ENCODE measurements around the gene BOC. TPM values are rescaled to one million over a fixed set of nuclear protein-coding genes. Genes with fewer than 3 reads are reported as not detected.

Gene BOC, protein sequence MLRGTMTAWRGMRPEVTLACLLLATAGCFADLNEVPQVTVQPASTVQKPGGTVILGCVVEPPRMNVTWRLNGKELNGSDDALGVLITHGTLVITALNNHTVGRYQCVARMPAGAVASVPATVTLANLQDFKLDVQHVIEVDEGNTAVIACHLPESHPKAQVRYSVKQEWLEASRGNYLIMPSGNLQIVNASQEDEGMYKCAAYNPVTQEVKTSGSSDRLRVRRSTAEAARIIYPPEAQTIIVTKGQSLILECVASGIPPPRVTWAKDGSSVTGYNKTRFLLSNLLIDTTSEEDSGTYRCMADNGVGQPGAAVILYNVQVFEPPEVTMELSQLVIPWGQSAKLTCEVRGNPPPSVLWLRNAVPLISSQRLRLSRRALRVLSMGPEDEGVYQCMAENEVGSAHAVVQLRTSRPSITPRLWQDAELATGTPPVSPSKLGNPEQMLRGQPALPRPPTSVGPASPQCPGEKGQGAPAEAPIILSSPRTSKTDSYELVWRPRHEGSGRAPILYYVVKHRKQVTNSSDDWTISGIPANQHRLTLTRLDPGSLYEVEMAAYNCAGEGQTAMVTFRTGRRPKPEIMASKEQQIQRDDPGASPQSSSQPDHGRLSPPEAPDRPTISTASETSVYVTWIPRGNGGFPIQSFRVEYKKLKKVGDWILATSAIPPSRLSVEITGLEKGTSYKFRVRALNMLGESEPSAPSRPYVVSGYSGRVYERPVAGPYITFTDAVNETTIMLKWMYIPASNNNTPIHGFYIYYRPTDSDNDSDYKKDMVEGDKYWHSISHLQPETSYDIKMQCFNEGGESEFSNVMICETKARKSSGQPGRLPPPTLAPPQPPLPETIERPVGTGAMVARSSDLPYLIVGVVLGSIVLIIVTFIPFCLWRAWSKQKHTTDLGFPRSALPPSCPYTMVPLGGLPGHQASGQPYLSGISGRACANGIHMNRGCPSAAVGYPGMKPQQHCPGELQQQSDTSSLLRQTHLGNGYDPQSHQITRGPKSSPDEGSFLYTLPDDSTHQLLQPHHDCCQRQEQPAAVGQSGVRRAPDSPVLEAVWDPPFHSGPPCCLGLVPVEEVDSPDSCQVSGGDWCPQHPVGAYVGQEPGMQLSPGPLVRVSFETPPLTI
- total RNA-seq = 10 to 100 TPM; 61.3 to 75.3 (median 68.0) TPM

DNA sequence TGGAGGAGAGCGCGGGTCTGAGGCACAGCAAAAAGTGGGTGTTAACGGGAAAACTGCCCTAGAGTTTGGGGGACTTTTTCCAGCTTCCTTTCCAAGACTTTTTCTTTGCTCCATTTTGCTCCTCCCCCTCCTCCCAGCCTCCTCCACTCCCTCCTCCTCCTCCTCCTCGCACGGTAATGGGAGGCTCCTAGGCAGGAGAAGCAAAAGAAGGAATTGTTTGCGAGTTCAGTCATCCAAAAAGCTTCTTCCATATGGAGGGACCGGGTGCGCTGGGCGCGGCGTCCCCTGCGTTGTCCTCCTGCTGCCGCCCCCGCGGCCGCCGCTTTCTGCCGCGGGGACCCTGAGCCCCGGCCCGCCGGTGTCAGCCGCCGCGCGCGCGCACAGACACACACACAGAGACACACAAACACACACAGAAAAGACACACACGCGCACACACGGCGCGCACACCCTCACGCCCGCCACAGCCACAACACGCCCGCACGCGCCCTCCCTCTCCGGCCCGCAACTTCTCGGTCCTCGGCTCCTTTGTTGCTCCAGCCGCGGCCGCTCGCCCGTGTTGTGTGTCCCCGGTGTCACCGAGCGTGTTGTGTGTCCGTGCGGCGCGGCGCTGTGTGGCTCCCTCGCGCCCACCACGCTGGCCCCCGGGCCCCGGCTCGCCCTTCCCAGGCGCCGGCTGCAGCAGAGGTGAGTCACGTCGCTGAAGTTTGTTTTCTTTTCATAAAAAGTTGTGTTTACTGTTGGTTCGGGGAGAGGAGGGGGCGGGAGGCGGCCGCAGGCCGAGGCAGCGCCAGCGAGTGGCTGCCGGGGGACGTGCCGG is at the start of gene BOC:
Gene BOC, plus strand, starts transcription at position 228 of the 820 bp plus-strand sequence. CDS start 38,246 bp downstream, outside the sequence.
- TF ChIP-seq, protein P1, sequence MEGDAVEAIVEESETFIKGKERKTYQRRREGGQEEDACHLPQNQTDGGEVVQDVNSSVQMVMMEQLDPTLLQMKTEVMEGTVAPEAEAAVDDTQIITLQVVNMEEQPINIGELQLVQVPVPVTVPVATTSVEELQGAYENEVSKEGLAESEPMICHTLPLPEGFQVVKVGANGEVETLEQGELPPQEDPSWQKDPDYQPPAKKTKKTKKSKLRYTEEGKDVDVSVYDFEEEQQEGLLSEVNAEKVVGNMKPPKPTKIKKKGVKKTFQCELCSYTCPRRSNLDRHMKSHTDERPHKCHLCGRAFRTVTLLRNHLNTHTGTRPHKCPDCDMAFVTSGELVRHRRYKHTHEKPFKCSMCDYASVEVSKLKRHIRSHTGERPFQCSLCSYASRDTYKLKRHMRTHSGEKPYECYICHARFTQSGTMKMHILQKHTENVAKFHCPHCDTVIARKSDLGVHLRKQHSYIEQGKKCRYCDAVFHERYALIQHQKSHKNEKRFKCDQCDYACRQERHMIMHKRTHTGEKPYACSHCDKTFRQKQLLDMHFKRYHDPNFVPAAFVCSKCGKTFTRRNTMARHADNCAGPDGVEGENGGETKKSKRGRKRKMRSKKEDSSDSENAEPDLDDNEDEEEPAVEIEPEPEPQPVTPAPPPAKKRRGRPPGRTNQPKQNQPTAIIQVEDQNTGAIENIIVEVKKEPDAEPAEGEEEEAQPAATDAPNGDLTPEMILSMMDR (IDR thresholded peaks at IDR 0.05) = no peak
- TF ChIP-seq POLR2A (IDR thresholded peaks at IDR 0.05) = no peak
- WGBS, 2 donors = 1% methylated on average over 59 to 76 of the region's 76 CpGs
- DNase-seq (ENCODE audit: low spot score in 2 of 2) = peak in 1 of 2 donors; percentile 88
- intact Hi-C loops (cut with DNase I; ENCODE audit: low total_unique reads) = loop anchor here (10.0 kb wide), 1 partner anchor 77 kb away; no protein-coding TSS in a partner anchor
- peak within 1 kb of the TSS; percentile 70 for H3K4me3 ChIP-seq (ENCODE audit: low read depth, poor library complexity, severe bottlenecking)

DNA sequence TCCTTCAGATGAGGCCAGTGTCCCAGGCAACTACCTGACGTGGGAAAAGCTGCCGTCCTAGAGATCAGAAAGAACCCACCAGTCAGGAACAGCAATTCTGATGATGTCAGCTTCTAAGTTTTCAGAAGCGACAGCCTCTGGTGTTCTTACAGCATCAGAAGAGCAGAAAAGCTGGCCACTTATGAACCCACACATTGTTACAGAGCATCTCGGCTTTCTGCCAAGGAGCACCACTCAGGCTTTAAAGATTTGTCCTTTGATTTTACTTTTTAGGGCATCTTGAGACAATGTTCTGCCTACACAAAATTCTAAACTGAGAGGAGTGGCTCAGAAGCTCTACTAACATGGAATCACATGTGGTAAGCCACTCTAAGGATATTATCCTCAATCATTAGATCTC is 49.7 kb upstream of the BOC start:
- no peak overlapping the region for H3K4me3 ChIP-seq (ENCODE audit: low read depth, poor library complexity, severe bottlenecking)
- TF ChIP-seq, protein P1 (IDR thresholded peaks at IDR 0.05) = no peak
- TF ChIP-seq POLR2A (IDR thresholded peaks at IDR 0.05) = no peak
- intact Hi-C loops (cut with DNase I; ENCODE audit: low total_unique reads) = no loop called here
- 76 to 79% methylated on average over 4 of the region's 4 CpGs for WGBS, 2 donors
- no peak for DNase-seq (ENCODE audit: low spot score in 2 of 2)

DNA sequence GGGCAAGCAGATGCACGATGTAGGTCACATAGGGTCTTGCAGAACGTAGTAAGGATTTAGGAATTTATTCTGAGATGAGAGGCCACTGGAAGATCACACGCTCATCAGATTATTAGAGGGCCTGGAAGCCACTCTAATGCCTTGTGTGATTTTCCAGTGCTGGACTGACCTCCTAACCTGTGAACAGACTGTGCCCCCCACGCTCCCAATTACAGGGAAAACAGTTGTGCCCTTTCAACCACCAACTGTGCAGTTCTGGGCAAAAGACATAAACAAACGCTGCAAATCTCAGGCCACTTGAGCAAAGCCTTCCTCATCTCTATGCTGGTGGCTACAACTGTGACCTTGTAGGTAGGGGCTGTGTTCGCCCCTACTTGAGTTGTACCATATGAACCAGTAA is 48.2 kb upstream of the BOC start:
- 89 to 96% methylated on average over 6 of the region's 6 CpGs for WGBS, 2 donors

DNA sequence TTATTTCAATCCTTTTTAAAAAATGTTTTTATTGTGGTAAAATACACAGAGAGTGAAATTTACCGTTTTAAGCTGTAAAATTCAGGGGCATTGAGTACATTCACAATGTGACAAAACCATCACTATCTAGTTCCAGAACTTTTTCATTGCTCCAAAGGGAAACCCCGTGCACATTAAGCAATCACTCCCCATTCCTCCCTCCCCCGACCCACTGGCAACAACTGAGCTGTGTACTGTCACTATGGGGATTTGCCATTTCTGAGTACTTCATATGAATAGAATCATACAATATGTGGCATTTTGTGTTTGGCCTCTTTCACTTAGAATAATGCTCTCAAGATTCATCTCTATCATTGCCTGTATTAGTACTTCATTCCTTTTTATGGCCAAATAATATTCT is 45.5 kb upstream of the BOC start:
- TF ChIP-seq, protein P1 (IDR thresholded peaks at IDR 0.05) = no peak
- no peak for TF ChIP-seq POLR2A (IDR thresholded peaks at IDR 0.05)
- intact Hi-C loops (cut with DNase I; ENCODE audit: low total_unique reads) = no loop called here
- DNase-seq (ENCODE audit: low spot score in 2 of 2) = no peak
- WGBS, 2 donors = 31 to 34% methylated on average over 3 of the region's 3 CpGs
- no peak overlapping the region for H3K4me3 ChIP-seq (ENCODE audit: low read depth, poor library complexity, severe bottlenecking)

More for the DNA sequence above, 48.2 kb upstream of the BOC start:
- intact Hi-C loops (cut with DNase I; ENCODE audit: low total_unique reads) = no loop called here
- DNase-seq (ENCODE audit: low spot score in 2 of 2) = no peak
- TF ChIP-seq, protein P1 (IDR thresholded peaks at IDR 0.05) = no peak
- TF ChIP-seq POLR2A (IDR thresholded peaks at IDR 0.05) = no peak
- H3K4me3 ChIP-seq (ENCODE audit: low read depth, poor library complexity, severe bottlenecking) = no peak overlapping the region

DNA sequence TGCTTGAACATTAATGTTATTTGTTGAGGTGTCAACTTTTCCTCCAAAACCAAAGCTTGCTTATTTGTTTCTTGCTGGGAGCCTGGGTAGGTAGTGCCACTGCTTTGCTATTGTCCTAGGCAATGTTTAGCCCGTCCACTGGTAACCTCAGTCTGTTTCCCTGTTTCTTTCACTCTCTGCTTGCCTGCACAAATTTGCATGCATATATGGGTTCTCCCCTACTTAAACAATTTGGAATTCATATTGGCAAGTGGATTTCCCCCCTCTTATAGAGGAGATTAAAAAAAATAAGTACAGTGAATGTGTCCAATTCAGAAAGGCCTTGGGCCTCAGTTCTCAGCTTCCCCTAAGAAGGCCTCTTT is 45.0 kb upstream of the BOC start:
- 43 to 57% methylated on average over 1 of the region's 1 CpG for WGBS, 2 donors

More for the DNA sequence above, 45.0 kb upstream of the BOC start:
- intact Hi-C loops (cut with DNase I; ENCODE audit: low total_unique reads) = no loop called here
- TF ChIP-seq POLR2A (IDR thresholded peaks at IDR 0.05) = no peak
- TF ChIP-seq, protein P1 (IDR thresholded peaks at IDR 0.05) = no peak
- DNase-seq (ENCODE audit: low spot score in 2 of 2) = no peak
- no peak overlapping the region for H3K4me3 ChIP-seq (ENCODE audit: low read depth, poor library complexity, severe bottlenecking)
